ENCODE results near the gene ROR1. TPM values are rescaled to one million over a fixed set of nuclear protein-coding genes. Genes with fewer than 3 reads are reported as not detected.

The ROR1 gene
- total RNA-seq, 1 experiment from 2014 or later = 2.7 TPM

- no peak overlapping the region for H2AFZ ChIP-seq (ENCODE audit: low read depth, low read length, poor library complexity, severe bottlenecking)
- no peaks in the 10 kb centered on the region for H3K79me2 ChIP-seq (ENCODE audit: insufficient read depth, low read length)
- H3K4me1 ChIP-seq (ENCODE audit: control insufficient read depth in 1 of 2, insufficient read depth in 2 of 2, low read length in 2 of 2) = no peaks in the 10 kb centered on the region
- no peak overlapping the region for H3K9ac ChIP-seq (ENCODE audit: low read length)
- H3K27me3 ChIP-seq (ENCODE audit: insufficient read depth, low read length) = no peaks in the 10 kb centered on the region
- H3K4me3 ChIP-seq (replicated peaks in 1 of 2; ENCODE audit: low read depth in 1 of 2, low read length in 2 of 2) = no peak overlapping the region
- ATAC-seq = no peak
- ChIA-PET POLR2A (interaction anchor here (0.8 kb wide), 1 partner anchor 520 kb away, joined by 3 read pairs; no protein-coding TSS in a partner anchor), RAD21 (ENCODE audit: low non-redundant PET in 1 of 2, low total read pairs in 2 of 2, uncharacterized antibody in 2 of 2, unreplicated experiment in 2 of 2) (no interaction called here), CTCF (no interaction called here)
- no peak overlapping the region for H3K27ac ChIP-seq (ENCODE audit: low read depth, low read length)
- no peak for TF ChIP-seq POLR2A (IDR thresholded peaks at IDR 0.05; ENCODE audit: borderline replicate concordance, extremely low read depth, insufficient read depth, insufficient read length)
- no peak for TF ChIP-seq TCF7L2 (IDR thresholded peaks at IDR 0.05; ENCODE audit: borderline replicate concordance, extremely low read depth, insufficient read depth, insufficient read length)
- TF ChIP-seq ZNF274 (IDR thresholded peaks at IDR 0.05; ENCODE audit: low read depth, low read length) = no peak
- no peak for TF ChIP-seq MAX (IDR thresholded peaks at IDR 0.05)
- no peak for TF ChIP-seq CEBPB (IDR thresholded peaks at IDR 0.05; ENCODE audit: low read depth)
- TF ChIP-seq ATF3 (IDR thresholded peaks at IDR 0.05) = no peak
- no peak for TF ChIP-seq ZFX (IDR thresholded peaks at IDR 0.05)
- no peak for TF ChIP-seq JUND (IDR thresholded peaks at IDR 0.05)
- no peak for DNase-seq (ENCODE audit: low read depth, low spot score)
- intact Hi-C loops (cut with micrococcal nuclease) = no loop called here
- H3K9me2 ChIP-seq (ENCODE audit: insufficient read depth) = no peaks in the 10 kb centered on the region
- no peaks in the 10 kb centered on the region for H3K36me3 ChIP-seq (ENCODE audit: control insufficient read depth in 1 of 2, insufficient read depth in 2 of 2, low read length in 2 of 2)
- H3K9me3 ChIP-seq (ENCODE audit: control insufficient read depth in 1 of 2, insufficient read depth in 1 of 2, low read depth in 1 of 2, low read length in 2 of 2) = no peaks in the 10 kb centered on the region
- no TSS peak for BruUV-seq (replicated peaks)
- H4K20me1 ChIP-seq (ENCODE audit: insufficient read depth) = no peaks in the 10 kb centered on the region
- H3K4me2 ChIP-seq (ENCODE audit: low read length) = no peak overlapping the region
Measured at GRCh38 chr1:64182207-64182606, 408.4 kb downstream of the ROR1 start.

GRCh38 chr1:64183395-64184002 is 409.7 kb downstream of the ROR1 start:
- no TSS peak for BruUV-seq (replicated peaks)
- no peaks in the 10 kb centered on the region for H3K9me2 ChIP-seq (ENCODE audit: insufficient read depth)
- CTCF ChIA-PET = no interaction called here
- H3K9me3 ChIP-seq (ENCODE audit: control insufficient read depth in 1 of 2, insufficient read depth in 1 of 2, low read depth in 1 of 2, low read length in 2 of 2) = no peaks in the 10 kb centered on the region
- no peak for TF ChIP-seq ZFX (IDR thresholded peaks at IDR 0.05)
- no peak for TF ChIP-seq FOSL1 (IDR thresholded peaks at IDR 0.05; ENCODE audit: low read depth)
- TF ChIP-seq EZH2 (IDR thresholded peaks at IDR 0.05) = no peak
- no peak for TF ChIP-seq SP1 (IDR thresholded peaks at IDR 0.05; ENCODE audit: low read depth)
- TF ChIP-seq ELF1 (IDR thresholded peaks at IDR 0.05; ENCODE audit: borderline replicate concordance, low read depth) = no peak
- no peak for TF ChIP-seq EGR1 (IDR thresholded peaks at IDR 0.05; ENCODE audit: low read depth)
- no peak for TF ChIP-seq YY1 (IDR thresholded peaks at IDR 0.05; ENCODE audit: extremely low read depth, insufficient replicate concordance, low read depth, low read length)
- TF ChIP-seq RAD21 (IDR thresholded peaks at IDR 0.05; ENCODE audit: low read depth) = no peak
- H2AFZ ChIP-seq (ENCODE audit: low read depth, low read length, poor library complexity, severe bottlenecking) = no peak overlapping the region
- H3K4me3 ChIP-seq (replicated peaks in 1 of 2; ENCODE audit: low read depth in 1 of 2, low read length in 2 of 2) = no peak overlapping the region
- intact Hi-C loops (cut with micrococcal nuclease) = no loop called here
- H3K27me3 ChIP-seq (ENCODE audit: insufficient read depth, low read length) = no peaks in the 10 kb centered on the region
- no peaks in the 10 kb centered on the region for H3K79me2 ChIP-seq (ENCODE audit: insufficient read depth, low read length)
- H3K9ac ChIP-seq (ENCODE audit: low read length) = no peak overlapping the region
- no peaks in the 10 kb centered on the region for H3K36me3 ChIP-seq (ENCODE audit: control insufficient read depth in 1 of 2, insufficient read depth in 2 of 2, low read length in 2 of 2)
- RAD21 ChIA-PET (ENCODE audit: low non-redundant PET in 1 of 2, low total read pairs in 2 of 2, uncharacterized antibody in 2 of 2, unreplicated experiment in 2 of 2) = no interaction called here
- POLR2A ChIA-PET = no interaction called here
- DNase-seq (ENCODE audit: low read depth, low spot score) (no peak), ATAC-seq (no peak)
- H4K20me1 ChIP-seq (ENCODE audit: insufficient read depth) = no peaks in the 10 kb centered on the region
- no peaks in the 10 kb centered on the region for H3K4me1 ChIP-seq (ENCODE audit: control insufficient read depth in 1 of 2, insufficient read depth in 2 of 2, low read length in 2 of 2)
- no peak overlapping the region for H3K27ac ChIP-seq (ENCODE audit: low read depth, low read length)
- no peak overlapping the region for H3K4me2 ChIP-seq (ENCODE audit: low read length)

All from HCT116 (cell line).